Activated CD8-positive, alpha-beta T cell treated with anti-CD3 and anti-CD28 coated beads for 36 hours (primary cell): Measurements from ENCODE around the gene NFX1. TPM values are rescaled to one million over a fixed set of nuclear protein-coding genes. Genes with fewer than 3 reads are reported as not detected.

Experiments
- ATAC-seq: fragments of 200-7000 bp; cut with Tn5 transposase; one replicate; pipeline ENCODE4 v1.10.0; 2021; ENCODE audit warnings: mild to moderate bottlenecking, moderate library complexity
- CTCF ChIA-PET: fragments of 350-600 bp; sonication (Branson Sonifier 250); formaldehyde crosslinking; loops from one replicate; lab custom pipeline; 2021; ENCODE audit warnings: antibody characterized with exemption; lab: Charles Lee
- POLR2A ChIA-PET: fragments of 350-600 bp; sonication (Branson Sonifier 250); formaldehyde crosslinking; loops from one replicate; lab custom pipeline; 2021; ENCODE audit warnings: antibody characterized with exemption; lab: Charles Lee
- DNase-seq: peaks from one replicate; pipeline ENCODE4 v3.0.0-alpha.2; 2020
- H3K27ac Mint-ChIP-seq: one replicate; pipeline ENCODE4 v1.8.0; 2021; ENCODE audit warnings: mild to moderate bottlenecking, mixed read lengths
- H3K27me3 Mint-ChIP-seq: one replicate; pipeline ENCODE4 v1.8.0; 2021; ENCODE audit warnings: mixed read lengths
- H3K36me3 Mint-ChIP-seq: one replicate; pipeline ENCODE4 v1.8.0; 2021; ENCODE audit warnings: low read depth, mixed read lengths
- H3K4me1 Mint-ChIP-seq: one replicate; pipeline ENCODE4 v1.8.0; 2021; ENCODE audit warnings: low read depth, mixed read lengths
- H3K4me3 Mint-ChIP-seq: one replicate; pipeline ENCODE4 v1.8.0; 2021; ENCODE audit warnings: mild to moderate bottlenecking, moderate library complexity, mixed read lengths
- H3K9me3 Mint-ChIP-seq: one replicate; pipeline ENCODE4 v1.8.0; 2021; ENCODE audit warnings: mixed read lengths
- CTCF ChIP-seq: fragments of 200-600 bp; IDR thresholded peaks from one replicate; pipeline ENCODE4 v1.8.0; 2022; ENCODE audit warnings: antibody characterized with exemption, mild to moderate bottlenecking
- intact Hi-C: fragments of 100-400 bp; cut with micrococcal nuclease; formaldehyde crosslinking; loops from one replicate; pipeline ENCODE4 v1.10.0; 2022
- total RNA-seq, 2 experiments: library from RNA; stranded (reverse); gene quantifications; one replicate each; pipeline ENCODE4 v1.2.3, GENCODE V29; 2021

The NFX1 gene
- total RNA-seq, 2 experiments from 2014 or later, result 37.4 to 38.9 TPM

DNA sequence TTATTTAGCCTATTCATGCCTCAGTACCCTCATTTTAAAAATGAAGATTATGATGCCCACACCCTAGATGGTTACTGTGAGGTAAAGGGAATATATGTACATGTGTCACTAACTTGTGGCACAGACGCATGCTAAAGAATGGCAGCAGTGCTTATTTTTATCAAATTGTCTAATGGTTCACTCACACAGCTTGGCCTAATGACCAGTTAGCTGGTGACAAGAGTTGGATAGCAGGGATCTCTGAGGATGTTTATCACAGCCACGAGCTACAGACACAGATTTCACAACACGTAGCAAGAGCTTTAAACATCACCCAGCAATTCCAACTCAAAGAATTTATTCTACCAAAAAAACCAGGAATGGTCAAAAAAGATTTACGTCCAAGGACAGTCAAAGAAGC, 33.0 kb upstream of the NFX1 start:
- no peak overlapping the region for H3K4me3 Mint-ChIP-seq
- peaks cover 13% of the 10 kb centered on the region for H3K4me1 Mint-ChIP-seq
- ATAC-seq, result no peak
- no peak for DNase-seq
- no peak overlapping the region for H3K27ac Mint-ChIP-seq
- TF ChIP-seq CTCF, result no peak
- H3K27me3 Mint-ChIP-seq, result no peaks in the 10 kb centered on the region
- ChIA-PET CTCF (interaction anchor here (0.7 to 0.9 kb wide), 2 partner anchors 29 to 187 kb away, joined by 3 read pairs; no protein-coding TSS in a partner anchor), POLR2A (interaction anchor here (0.8 to 1.2 kb wide), 3 partner anchors 8 to 231 kb away, joined by 3 to 4 read pairs (median 3); no protein-coding TSS in a partner anchor)
- intact Hi-C loops, result no loop called here
- peaks cover 69% of the 10 kb centered on the region for H3K36me3 Mint-ChIP-seq
- H3K9me3 Mint-ChIP-seq, result no peaks in the 10 kb centered on the region

- peaks cover 62% of the 10 kb centered on the region for H3K36me3 Mint-ChIP-seq
- intact Hi-C loops, result no loop called here
These were observed 29.9 kb upstream of the NFX1 start for GRCh38 chr9:33260372-33260771.

GRCh38 chr9:33263131-33264002, 26.9 kb upstream of the NFX1 start:
- ChIA-PET CTCF (interaction anchor here (1.0 to 1.2 kb wide), 2 partner anchors 10 to 23 kb away, joined by 3 to 5 read pairs; no protein-coding TSS in a partner anchor), POLR2A (interaction anchor here (0.6 to 3.6 kb wide), 14 partner anchors 8 to 238 kb away, joined by 3 to 20 read pairs (median 5); partner anchors contain the start of genes DNAJA1 and NFX1)
- Mint-ChIP-seq H3K36me3 (peaks cover 62% of the 10 kb centered on the region), H3K4me3 (peak overlapping the region; percentile 99), H3K9me3 (no peaks in the 10 kb centered on the region), H3K27me3 (no peaks in the 10 kb centered on the region), H3K4me1 (peaks cover 41% of the 10 kb centered on the region), H3K27ac (peak overlapping the region; percentile 96)
- intact Hi-C loops, result loop anchor here (2.0 kb wide), 1 partner anchor 27 kb away; the partner anchor contains the start of gene NFX1
- ATAC-seq, result no peak
- peak; percentile 38 for DNase-seq
- no peak for TF ChIP-seq CTCF

More at GRCh38 chr9:33260372-33260771, 29.9 kb upstream of the NFX1 start:
- no peak for ATAC-seq
- CTCF ChIA-PET, result no interaction called here
- no peak for DNase-seq
- POLR2A ChIA-PET, result no interaction called here
- Mint-ChIP-seq H3K27ac (no peak overlapping the region), H3K9me3 (no peaks in the 10 kb centered on the region), H3K4me1 (peaks cover 20% of the 10 kb centered on the region), H3K4me3 (no peak overlapping the region), H3K27me3 (no peaks in the 10 kb centered on the region)
- TF ChIP-seq CTCF, result no peak

DNA sequence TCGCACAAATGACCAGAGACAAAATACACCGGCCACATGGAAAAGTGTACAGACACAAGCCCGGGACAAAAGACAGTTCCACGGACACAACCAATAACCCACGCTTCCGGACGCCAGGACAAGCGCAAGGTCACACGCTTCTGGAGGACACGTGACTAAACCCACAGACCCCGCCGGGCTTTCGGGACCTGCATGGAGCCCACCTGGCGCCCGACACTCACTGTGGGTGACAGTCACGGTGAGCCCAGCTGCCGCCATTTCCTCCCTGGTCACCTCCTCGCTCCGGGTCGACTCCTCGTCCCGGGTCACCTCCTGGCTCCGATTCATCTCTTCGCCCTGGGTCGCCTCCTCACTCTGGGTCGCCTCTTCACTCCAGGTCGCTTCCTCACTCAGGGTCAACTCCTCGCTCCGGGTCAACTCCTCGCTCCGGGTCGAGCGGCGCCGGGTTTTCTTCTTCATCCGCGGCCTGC, 26.3 kb upstream of the NFX1 start:
- intact Hi-C loops, result loop anchor here (2.0 kb wide), 1 partner anchor 27 kb away; the partner anchor contains the start of gene NFX1
- Mint-ChIP-seq H3K4me1 (peaks cover 42% of the 10 kb centered on the region), H3K4me3 (peak overlapping the region; percentile 99), H3K27ac (peak overlapping the region; percentile 96), H3K27me3 (no peaks in the 10 kb centered on the region), H3K9me3 (no peaks in the 10 kb centered on the region), H3K36me3 (peaks cover 55% of the 10 kb centered on the region)
- no peak for TF ChIP-seq CTCF
- ChIA-PET POLR2A (interaction anchor here (0.6 to 3.6 kb wide), 17 partner anchors 9 to 239 kb away, joined by 3 to 20 read pairs (median 5); partner anchors contain the start of genes DNAJA1, NFX1 and SMU1), CTCF (interaction anchor here (1.0 to 1.2 kb wide), 2 partner anchors 11 to 23 kb away, joined by 3 to 5 read pairs; no protein-coding TSS in a partner anchor)
- ATAC-seq (peak; percentile 0), DNase-seq (peak; percentile 57)
